ENCODE measurements around the gene PLCE1. TPM values are rescaled to one million over a fixed set of nuclear protein-coding genes. Genes with fewer than 3 reads are reported as not detected.
A peak's percentile ranks its signal among the peaks of the same experiment; 100 is the strongest.

Gene PLCE1
- total and polyA plus RNA-seq, 2 donors from 2014 or later: 5.9 to 8.7 TPM

- FAIRE-seq: no peak
- H3K9ac ChIP-seq (ENCODE audit: low read length in 3 of 3): no peak overlapping the region
- H3K27me3 ChIP-seq (ENCODE audit: control insufficient read depth, insufficient read depth, low read length): no peaks in the 10 kb centered on the region
- H3K4me1 ChIP-seq (ENCODE audit: control insufficient read depth in 2 of 3, insufficient read depth in 2 of 3, low read depth in 1 of 3, low read length in 3 of 3): no peaks in the 10 kb centered on the region
- no peak for DNase-seq
- intact Hi-C loops (cut with DNase I): no loop called here
- H3K4me3 ChIP-seq (ENCODE audit: low read length in 3 of 3): no peak overlapping the region
- TF ChIP-seq CTCF (IDR thresholded peaks at IDR 0.05; ENCODE audit: borderline replicate concordance, extremely low read depth, insufficient read depth): no peak
- H3K9me3 ChIP-seq (ENCODE audit: control insufficient read depth in 2 of 3, insufficient read depth in 1 of 3, low read length in 3 of 3): no peaks in the 10 kb centered on the region
- H3K27ac ChIP-seq (ENCODE audit: low read depth in 2 of 2, low read length in 2 of 2): no peak overlapping the region
- H3K36me3 ChIP-seq (ENCODE audit: control insufficient read depth in 2 of 3, insufficient read depth in 3 of 3, low read length in 3 of 3): no peaks in the 10 kb centered on the region
These were observed 23.3 kb downstream of the PLCE1 start for GRCh38 chr10:94016727-94017714.

- no peak overlapping the region for H3K9ac ChIP-seq (ENCODE audit: low read length in 3 of 3)
- H3K4me1 ChIP-seq (ENCODE audit: control insufficient read depth in 2 of 3, insufficient read depth in 2 of 3, low read depth in 1 of 3, low read length in 3 of 3): no peaks in the 10 kb centered on the region
- FAIRE-seq (no peak), DNase-seq (no peak)
- no peak overlapping the region for H3K27ac ChIP-seq (ENCODE audit: low read depth in 2 of 2, low read length in 2 of 2)
- H3K9me3 ChIP-seq (ENCODE audit: control insufficient read depth in 2 of 3, insufficient read depth in 1 of 3, low read length in 3 of 3): no peaks in the 10 kb centered on the region
- no peak overlapping the region for H3K4me3 ChIP-seq (ENCODE audit: low read length in 3 of 3)
- intact Hi-C loops (cut with DNase I): no loop called here
- no peaks in the 10 kb centered on the region for H3K27me3 ChIP-seq (ENCODE audit: control insufficient read depth, insufficient read depth, low read length)
- TF ChIP-seq CTCF (IDR thresholded peaks at IDR 0.05; ENCODE audit: borderline replicate concordance, extremely low read depth, insufficient read depth): no peak
- H3K36me3 ChIP-seq (ENCODE audit: control insufficient read depth in 2 of 3, insufficient read depth in 3 of 3, low read length in 3 of 3): no peaks in the 10 kb centered on the region
These were observed 24.4 kb downstream of the PLCE1 start for GRCh38 chr10:94018107-94018506.

GRCh38 chr10:94023906-94024305, 30.2 kb downstream of the PLCE1 start:
- Histone ChIP-seq H3K27me3 (ENCODE audit: control insufficient read depth, insufficient read depth, low read length) (no peaks in the 10 kb centered on the region), H3K36me3 (ENCODE audit: control insufficient read depth in 2 of 3, insufficient read depth in 3 of 3, low read length in 3 of 3) (no peaks in the 10 kb centered on the region), H3K27ac (ENCODE audit: low read depth in 2 of 2, low read length in 2 of 2) (no peak overlapping the region), H3K9me3 (ENCODE audit: control insufficient read depth in 2 of 3, insufficient read depth in 1 of 3, low read length in 3 of 3) (peaks cover 0 to 16% (median 4%) of the 10 kb centered on the region in 3 donors), H3K4me3 (ENCODE audit: low read length in 3 of 3) (no peak overlapping the region), H3K9ac (ENCODE audit: low read length in 3 of 3) (no peak overlapping the region), H3K4me1 (ENCODE audit: control insufficient read depth in 2 of 3, insufficient read depth in 2 of 3, low read depth in 1 of 3, low read length in 3 of 3) (no peaks in the 10 kb centered on the region)
- intact Hi-C loops (cut with DNase I): no loop called here
- DNase-seq (peak in 1 of 5 donors; percentile 27), FAIRE-seq (no peak)
- no peak for TF ChIP-seq CTCF (IDR thresholded peaks at IDR 0.05; ENCODE audit: borderline replicate concordance, extremely low read depth, insufficient read depth)
